K562 (cell line): Measurements from ENCODE around the gene RO60. TPM values are rescaled to one million over a fixed set of nuclear protein-coding genes. Genes with fewer than 3 reads are reported as not detected.
A peak's percentile ranks its signal among the peaks of the same experiment; 100 is the strongest.

Experiments
- ATAC-seq: fragments of 200-7000 bp; cut with Tn5 transposase; 3 replicates; pipeline ENCODE4 v1.9.1; 2020; ENCODE audit warnings: moderate library complexity
- BruUV-seq: library from RNA; stranded (reverse); fragments of 400-500 nt; replicated peaks from 2 replicates; lab custom pipeline; 2021; lab: Mats Ljungman, UMichigan
- CTCF ChIA-PET: fragments of 300-600 bp; formaldehyde crosslinking; extraction: SDS; loops from one replicate; lab custom pipeline; 2021; ENCODE audit warnings: low intra/inter-chr PET ratio; lab: Yijun Ruan, JAX
- POLR2A ChIA-PET: fragments of 300-600, 350-650 bp; sonication (Branson Sonifier 250); formaldehyde crosslinking; extraction: SDS; loops from one replicate; lab custom pipeline; 2021; ENCODE audit warnings: antibody characterized with exemption, inconsistent platforms; lab: Yijun Ruan, JAX
- DNase-seq, 4 experiments: peaks; one replicate each; pipeline versions ENCODE4 v3.0.0 to v3.0.0-alpha.2; 2011 to 2018; ENCODE audit warnings: low spot score in 3 of 4, mixed read lengths in 3 of 4; ENCODE audit errors: extremely low read depth in 1 of 4
- FAIRE-seq: peaks from 2 replicates; lab custom pipeline; 2011; peaks lifted over from hg19 to GRCh38; lab: Jason Lieb, UNC
- H2AFZ ChIP-seq: 2 replicates; pipeline ENCODE4 v1.6.0; 2011; ENCODE audit warnings: low read depth, low read length, control low read depth, inconsistent platforms
- H3K27ac ChIP-seq: fragments of 200-600 bp; 3 replicates; pipeline ENCODE4 v1.8.0; 2011; ENCODE audit warnings: low read depth, mild to moderate bottlenecking, control low read depth, inconsistent platforms, low read length, moderate library complexity, mixed read lengths; ENCODE audit errors: extremely low read depth
- H3K27me3 ChIP-seq, 2 experiments: fragments of 300-600 bp in 1 of 2; 2 replicates in 1 of 2; 3 replicates in 1 of 2; pipeline versions ENCODE4 v1.6.0 to v1.8.0; 2011; ENCODE audit warnings: inconsistent platforms in 2 of 2, low read length in 2 of 2, mild to moderate bottlenecking in 1 of 2, mixed read lengths in 1 of 2, moderate library complexity in 1 of 2; ENCODE audit not compliant: control insufficient read depth in 2 of 2, insufficient read depth in 2 of 2
- H3K36me3 ChIP-seq: fragments of 300-600 bp; 3 replicates; pipeline ENCODE4 v1.8.0; 2011; ENCODE audit warnings: mild to moderate bottlenecking, low read length, inconsistent platforms; ENCODE audit not compliant: control insufficient read depth, insufficient read depth
- H3K4me1 ChIP-seq, 2 experiments: fragments of 200-600 bp in 1 of 2; replicated peaks in 1 of 2; 2 replicates in 1 of 2; 3 replicates in 1 of 2; pipeline versions ENCODE4 v1.5.1 to v1.8.0; 2011; ENCODE audit warnings: inconsistent platforms in 2 of 2, low read length in 2 of 2, mild to moderate bottlenecking in 1 of 2, mixed read lengths in 1 of 2, moderate library complexity in 1 of 2; ENCODE audit not compliant: control insufficient read depth in 2 of 2, insufficient read depth in 2 of 2
- H3K4me2 ChIP-seq: 2 replicates; pipeline ENCODE4 v1.6.1; 2011; ENCODE audit warnings: low read length, control low read depth, inconsistent platforms, mixed read lengths; ENCODE audit not compliant: insufficient read depth
- H3K4me3 ChIP-seq: fragments of 200-600 bp; sonication (generic), shearing (Covaris generic); 2 replicates; pipeline ENCODE4 v1.5.1; 2016; ENCODE audit warnings: control low read depth, inconsistent platforms
- H3K79me2 ChIP-seq: fragments of 200-600 bp; 3 replicates; pipeline ENCODE4 v1.8.0; 2011; ENCODE audit warnings: low read length, inconsistent platforms; ENCODE audit not compliant: control insufficient read depth, insufficient read depth
- H3K9ac ChIP-seq, 2 experiments: 2 replicates each; pipeline versions ENCODE4 v1.6.0 to v1.6.1; 2011; ENCODE audit warnings: low read depth in 2 of 2, low read length in 2 of 2, control low read depth in 1 of 2, inconsistent platforms in 1 of 2, mild to moderate bottlenecking in 1 of 2, mixed read lengths in 1 of 2; ENCODE audit not compliant: insufficient read depth in 1 of 2
- H3K9me1 ChIP-seq: one replicate; pipeline ENCODE4 v1.6.0; 2011; ENCODE audit warnings: inconsistent platforms, mild to moderate bottlenecking, low read length, moderate library complexity; ENCODE audit not compliant: control insufficient read depth, insufficient read depth
- H3K9me3 ChIP-seq: replicated peaks from 2 replicates; pipeline ENCODE4 v1.5.1; 2011; ENCODE audit warnings: low read depth, low read length, inconsistent platforms; ENCODE audit not compliant: control insufficient read depth, insufficient read depth
- H4K20me1 ChIP-seq: replicated peaks from 2 replicates; pipeline ENCODE4 v1.6.1; 2011; ENCODE audit warnings: low read length, inconsistent platforms, mixed read lengths; ENCODE audit not compliant: control insufficient read depth, insufficient read depth
- PRDM10 ChIP-seq: fragments of 450-650 bp; IDR thresholded peaks from 2 replicates; pipeline ENCODE4 v1.6.1; 2018; ENCODE audit not compliant: partially characterized antibody
- YBX1 ChIP-seq: fragments of 450-650 bp; IDR thresholded peaks from 2 replicates; pipeline ENCODE4 v1.7.1; 2016; ENCODE audit warnings: mild to moderate bottlenecking
- in situ Hi-C: fragments of 300-500 bp; cut with MboI; formaldehyde crosslinking; loops from 4 replicates; pipeline ENCODE4 v1.15.0; 2018; ENCODE audit warnings: inconsistent platforms, mixed read lengths
- intact Hi-C: fragments of 100-400 bp; cut with micrococcal nuclease; formaldehyde crosslinking; loops from 2 replicates; pipeline ENCODE4 v1.14.2; 2022
- polyA plus RNA-seq, 8 experiments: library from polyadenylated mRNA; depleted of rRNA in 4 of 8; stranded (reverse) in 5 of 8; unstranded in 3 of 8; fragments of >200 nt; fragmentation: Nextera tagmentation in 2 of 8; fragmentation: Illumina TruSeq in 1 of 8; extraction: Ambion mirVana in 2 of 8; extraction: Trizol in 1 of 8; gene quantifications; 2 replicates each; pipeline versions ENCODE4 v1.2.1 to v1.2.3, GENCODE V29; 2011 to 2014; ENCODE audit warnings: inconsistent platforms in 1 of 8, missing spikeins in 1 of 8
- total RNA-seq, 7 experiments: library from RNA; depleted of rRNA in 6 of 7; stranded (reverse); fragments of >200 nt in 6 of 7; fragmentation: Illumina TruSeq in 2 of 7; extraction: Trizol in 2 of 7; gene quantifications; 2 replicates each; pipeline versions ENCODE4 v1.2.1 to v1.2.3, GENCODE V29; 2011 to 2021; ENCODE audit warnings: low replicate concordance in 1 of 7

Gene RO60
- total and polyA plus RNA-seq, 9 of the 15 experiments (the other 6 are each of a cell fraction or from before 2014, with no cell fraction given), result 24.9 to 187 (median 101) TPM

- Histone ChIP-seq H3K4me2 (peak overlapping the region; percentile 14; the same call in 1 of the 2 replicates), H3K9me3 (no peaks in the 10 kb centered on the region), H3K9me1 (no peaks in the 10 kb centered on the region), H3K27me3 (no peaks in the 10 kb centered on the region), H3K4me1 (peaks cover 14 to 57% of the 10 kb centered on the region in 2 experiments), H3K9ac (no peak overlapping the region), H2AFZ (no peak overlapping the region), H4K20me1 (peaks cover 8% of the 10 kb centered on the region; the same call in 1 of the 2 replicates), H3K27ac (peak overlapping the region; percentile 30; the same call in 1 of the 3 replicates), H3K36me3 (peaks cover 38% of the 10 kb centered on the region), H3K79me2 (peaks cover 100% of the 10 kb centered on the region), H3K4me3 (no peak overlapping the region)
- BruUV-seq, result no TSS peak
- DNase-seq, result peak in 1 of 4 experiments; percentile 14
- ATAC-seq, result peak; percentile 28
- ChIA-PET POLR2A (interaction anchor here (0.6 to 1.5 kb wide), 3 partner anchors 9 to 89 kb away, joined by 3 to 4 read pairs (median 3); no protein-coding TSS in a partner anchor), CTCF (no interaction called here)
- no peak for FAIRE-seq
- in situ Hi-C loops, result no loop called here
- TF ChIP-seq PRDM10, result peak; percentile 94
- TF ChIP-seq YBX1, result no peak
- intact Hi-C loops, result no loop called here
Measured at GRCh38 chr1:193065954-193066353, 6.5 kb downstream of the RO60 start.
